ENCODE results near the gene RHOV.

RHOV gene

GRCh38 chr15:40902605-40903561 is 28.8 kb upstream of the RHOV start:
- no peak for DNase-seq

GRCh38 chr15:40901053-40901443 is 27.0 kb upstream of the RHOV start:
- no peak for DNase-seq

- no peak for DNase-seq
These were observed 26.4 kb upstream of the RHOV start for GRCh38 chr15:40900256-40901052.

- no peak for DNase-seq
These were observed 25.6 kb upstream of the RHOV start for GRCh38 chr15:40899536-40900207.

DNA sequence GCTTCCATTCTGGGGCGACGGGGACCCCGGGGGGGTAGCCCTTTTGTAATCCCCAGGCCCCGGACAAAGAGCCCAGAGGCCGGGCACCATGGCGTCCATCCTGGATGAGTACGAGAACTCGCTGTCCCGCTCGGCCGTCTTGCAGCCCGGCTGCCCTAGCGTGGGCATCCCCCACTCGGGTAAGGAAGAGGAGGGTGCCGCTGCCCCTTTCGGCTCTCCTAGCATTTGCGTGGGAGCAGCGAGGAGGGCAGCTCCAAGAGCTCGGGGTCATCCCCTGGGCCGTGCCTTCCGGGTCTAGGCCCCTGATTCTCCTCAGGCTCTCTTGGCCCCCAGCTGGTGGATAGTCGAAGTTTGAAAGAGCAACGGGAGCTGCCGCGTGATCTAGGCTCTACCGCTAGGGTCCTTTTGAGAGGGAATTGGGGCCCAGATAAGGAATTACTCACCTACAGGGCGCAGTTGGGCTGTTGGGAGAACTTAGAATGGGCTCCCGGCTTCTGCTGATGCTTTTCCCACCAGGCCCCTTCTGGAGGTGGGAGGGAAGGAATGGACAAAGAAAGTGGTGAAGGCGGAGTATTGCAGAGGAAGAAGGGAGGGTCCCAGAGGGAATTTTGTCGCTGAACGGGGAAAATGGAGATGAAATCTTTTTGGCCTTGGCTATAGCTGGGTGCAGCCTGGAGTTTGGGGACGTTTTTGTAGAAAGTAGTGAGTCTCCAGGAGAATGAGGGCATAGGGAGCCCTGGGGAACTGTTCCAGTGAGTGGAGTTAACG is 20.8 kb upstream of the RHOV start:
- DNase-seq = peak; percentile 76

- DNase-seq = peak; percentile 96
These were observed 20.0 kb upstream of the RHOV start, which contains the start of gene VPS18 for GRCh38 chr15:40893733-40894680. Gene VPS18 (plus strand): TSS chr15:40894450. CDS start chr15:40894769, 319 bp downstream.

DNA sequence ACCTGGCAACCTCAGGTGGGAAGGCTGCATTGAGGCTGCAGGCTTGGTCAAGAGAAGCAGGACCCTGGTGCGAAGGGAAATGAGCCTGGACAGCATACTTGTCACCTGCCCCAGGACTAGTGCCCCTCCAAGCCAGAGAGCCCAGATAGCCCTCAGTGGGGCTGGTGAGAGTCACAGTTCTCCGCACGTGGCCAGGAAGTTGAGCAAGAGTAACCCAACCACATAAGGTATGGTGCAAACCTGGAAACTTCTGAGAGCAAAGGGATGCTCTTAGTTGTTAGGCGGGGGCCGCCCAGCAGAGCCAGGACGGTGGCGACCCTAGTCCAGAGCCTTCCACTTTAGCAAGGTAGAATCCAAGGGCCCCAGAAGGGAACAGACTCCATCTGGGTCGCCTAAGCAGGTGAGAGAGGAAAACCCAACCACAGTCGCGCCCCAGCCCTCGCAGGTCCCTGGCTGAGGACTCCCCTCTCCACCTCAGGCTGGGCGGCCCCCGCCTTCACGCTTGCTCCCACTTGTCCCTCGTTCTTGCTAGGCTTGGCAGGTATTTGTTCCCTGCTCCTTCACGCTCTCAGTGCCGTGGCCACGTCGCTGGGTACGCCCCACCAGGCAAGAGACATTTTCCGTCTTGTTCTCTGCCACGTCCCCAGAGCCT is 19.1 kb upstream of the RHOV start:
- DNase-seq = no peak

DNA sequence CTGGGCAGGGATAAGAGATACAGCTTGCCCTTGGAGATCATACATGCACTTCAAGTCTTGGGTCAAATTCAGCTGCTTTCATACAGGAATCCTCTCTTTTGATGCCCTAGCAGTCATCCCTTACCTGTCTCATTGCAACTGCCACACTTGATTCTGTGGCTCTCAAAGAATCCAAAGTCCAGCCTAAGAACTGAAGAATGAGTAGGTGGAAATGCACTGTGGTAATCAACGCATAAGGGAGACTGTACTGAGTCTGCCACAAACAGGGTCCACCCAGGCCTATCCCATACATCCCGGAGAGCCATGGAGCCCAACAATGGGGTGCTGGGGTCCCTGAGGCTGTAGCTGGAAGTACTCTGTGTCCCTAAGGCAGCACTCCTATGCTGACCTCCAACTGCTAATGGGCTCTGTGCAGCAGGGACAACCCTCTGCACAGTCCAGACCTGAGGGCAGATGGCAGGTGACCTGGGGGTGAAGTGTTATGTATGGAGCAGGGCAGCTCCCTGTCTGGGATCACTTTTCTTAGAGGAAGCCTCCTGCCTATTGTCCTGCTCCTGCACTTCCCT is 18.5 kb upstream of the RHOV start:
- no peak for DNase-seq

- DNase-seq = peak; percentile 72
These were observed 17.9 kb upstream of the RHOV start for GRCh38 chr15:40891810-40892446.

DNA sequence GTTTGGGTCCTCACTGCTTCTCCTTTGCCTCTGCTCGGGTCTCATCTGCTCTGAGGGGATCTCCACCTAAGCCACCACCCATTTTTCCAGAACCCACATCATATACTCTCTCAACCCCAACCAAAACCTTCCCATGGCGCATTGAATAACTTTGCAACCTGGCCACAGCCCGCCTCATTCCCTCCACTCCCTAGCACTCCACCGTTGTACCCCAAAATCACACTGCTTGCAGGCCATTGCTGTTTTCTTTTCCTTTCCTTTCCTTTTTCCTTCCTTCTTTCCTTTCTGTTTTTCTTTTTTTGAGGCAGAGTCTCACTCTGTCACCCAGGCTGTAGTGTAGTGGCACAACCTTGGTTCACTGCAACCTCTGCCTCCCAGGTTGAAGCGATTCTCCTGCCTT is 17.1 kb upstream of the RHOV start:
- no peak for DNase-seq

- DNase-seq = no peak
These were observed 15.1 kb upstream of the RHOV start for GRCh38 chr15:40889112-40889511.

GRCh38 chr15:40886586-40886985 is 12.6 kb upstream of the RHOV start:
- no peak for DNase-seq

GRCh38 chr15:40881351-40881750 is 7.3 kb upstream of the RHOV start:
- DNase-seq = no peak

- no peak for DNase-seq
These were observed 5.6 kb upstream of the RHOV start for GRCh38 chr15:40879609-40880008.

GRCh38 chr15:40878785-40879184 is 4.8 kb upstream of the RHOV start:
- DNase-seq = peak; percentile 50

GRCh38 chr15:40877694-40878093 is 3.7 kb upstream of the RHOV start:
- no peak for DNase-seq

DNA sequence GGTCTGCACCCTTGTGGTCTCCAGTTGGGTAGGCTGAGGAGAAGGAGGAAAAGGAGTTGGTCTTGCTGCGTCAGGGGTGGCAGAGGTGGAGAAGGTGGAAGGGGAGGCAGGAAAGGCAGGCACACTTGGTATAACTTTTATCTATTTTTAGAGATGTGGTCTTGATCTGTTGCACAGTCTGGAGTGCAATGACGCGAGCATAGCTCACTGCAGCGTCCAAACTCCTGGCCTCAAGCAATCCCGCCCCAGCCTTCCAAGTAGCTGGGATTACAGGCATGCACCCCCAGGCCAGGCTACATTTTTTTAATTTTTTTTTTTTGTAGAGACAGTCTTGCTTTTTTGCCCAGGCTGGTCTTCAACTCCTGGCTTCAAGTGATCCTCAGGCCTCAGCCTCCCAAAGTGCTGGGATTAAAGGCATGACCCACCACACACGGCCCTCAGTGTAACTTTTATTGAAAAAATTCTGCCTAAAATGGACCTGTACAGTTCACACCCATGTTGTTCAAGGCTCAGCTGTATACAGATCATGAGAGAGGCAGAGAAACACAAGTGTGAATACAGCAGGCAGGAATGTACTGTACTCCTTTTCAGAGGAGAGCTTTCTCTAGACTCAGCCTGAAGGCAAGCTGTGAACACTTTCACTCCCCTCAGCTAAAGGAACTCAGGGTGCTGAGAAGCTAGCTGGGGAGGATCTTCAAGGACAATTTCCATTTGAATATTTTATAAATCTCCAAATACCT is 2.1 kb upstream of the RHOV start:
- DNase-seq = no peak

- DNase-seq = no peak
These were observed 992 bp downstream of the RHOV start for GRCh38 chr15:40872791-40873693.

All from RPMI8226 (cell line).